ENCODE results near the gene C3orf18.
"Not testable (repeated sequence)": the region's sequence is repeated elsewhere in the genome, so short reads cannot be mapped to it uniquely, and the experiment has no call there.

C3orf18 gene

DNA sequence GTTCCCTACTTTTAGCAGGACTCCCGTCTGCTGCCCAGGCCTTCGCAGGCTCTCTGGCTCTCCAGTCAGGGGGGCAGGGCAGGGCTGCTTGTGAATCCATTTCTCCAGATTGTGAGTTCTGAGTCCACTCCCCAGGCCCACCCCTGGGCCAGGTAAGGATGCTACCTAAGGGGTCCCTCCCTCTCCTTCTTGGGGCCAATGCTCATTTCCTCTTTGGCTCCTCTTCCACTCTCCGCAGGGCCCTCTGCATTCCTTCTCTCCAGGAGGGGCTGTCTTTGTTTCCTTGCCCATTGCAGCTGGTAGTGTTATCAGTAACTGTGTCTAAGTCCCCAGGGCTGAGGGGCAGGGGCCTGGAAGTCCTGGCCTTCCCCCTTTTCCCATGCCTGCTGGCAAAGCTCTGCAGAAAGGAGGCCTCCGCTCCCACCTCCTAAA is 51.1 kb downstream of the C3orf18 start:
- TF ChIP-seq, protein P1, sequence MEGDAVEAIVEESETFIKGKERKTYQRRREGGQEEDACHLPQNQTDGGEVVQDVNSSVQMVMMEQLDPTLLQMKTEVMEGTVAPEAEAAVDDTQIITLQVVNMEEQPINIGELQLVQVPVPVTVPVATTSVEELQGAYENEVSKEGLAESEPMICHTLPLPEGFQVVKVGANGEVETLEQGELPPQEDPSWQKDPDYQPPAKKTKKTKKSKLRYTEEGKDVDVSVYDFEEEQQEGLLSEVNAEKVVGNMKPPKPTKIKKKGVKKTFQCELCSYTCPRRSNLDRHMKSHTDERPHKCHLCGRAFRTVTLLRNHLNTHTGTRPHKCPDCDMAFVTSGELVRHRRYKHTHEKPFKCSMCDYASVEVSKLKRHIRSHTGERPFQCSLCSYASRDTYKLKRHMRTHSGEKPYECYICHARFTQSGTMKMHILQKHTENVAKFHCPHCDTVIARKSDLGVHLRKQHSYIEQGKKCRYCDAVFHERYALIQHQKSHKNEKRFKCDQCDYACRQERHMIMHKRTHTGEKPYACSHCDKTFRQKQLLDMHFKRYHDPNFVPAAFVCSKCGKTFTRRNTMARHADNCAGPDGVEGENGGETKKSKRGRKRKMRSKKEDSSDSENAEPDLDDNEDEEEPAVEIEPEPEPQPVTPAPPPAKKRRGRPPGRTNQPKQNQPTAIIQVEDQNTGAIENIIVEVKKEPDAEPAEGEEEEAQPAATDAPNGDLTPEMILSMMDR (IDR thresholded peaks at IDR 0.05), result no peak
- H3K27me3 ChIP-seq, result peaks cover 51% of the 10 kb centered on the region
- H3K4me3 ChIP-seq (ENCODE audit: low read depth in 1 of 2, low read length in 1 of 2), result no peak overlapping the region
- H3K9me3 ChIP-seq, result no peaks in the 10 kb centered on the region
- no peaks in the 10 kb centered on the region for H3K4me1 ChIP-seq (ENCODE audit: control insufficient read depth in 1 of 2, insufficient read depth in 1 of 2, low read depth in 1 of 2, low read length in 1 of 2)
- H3K27ac ChIP-seq, result no peak overlapping the region
- no peaks in the 10 kb centered on the region for H3K36me3 ChIP-seq

DNA sequence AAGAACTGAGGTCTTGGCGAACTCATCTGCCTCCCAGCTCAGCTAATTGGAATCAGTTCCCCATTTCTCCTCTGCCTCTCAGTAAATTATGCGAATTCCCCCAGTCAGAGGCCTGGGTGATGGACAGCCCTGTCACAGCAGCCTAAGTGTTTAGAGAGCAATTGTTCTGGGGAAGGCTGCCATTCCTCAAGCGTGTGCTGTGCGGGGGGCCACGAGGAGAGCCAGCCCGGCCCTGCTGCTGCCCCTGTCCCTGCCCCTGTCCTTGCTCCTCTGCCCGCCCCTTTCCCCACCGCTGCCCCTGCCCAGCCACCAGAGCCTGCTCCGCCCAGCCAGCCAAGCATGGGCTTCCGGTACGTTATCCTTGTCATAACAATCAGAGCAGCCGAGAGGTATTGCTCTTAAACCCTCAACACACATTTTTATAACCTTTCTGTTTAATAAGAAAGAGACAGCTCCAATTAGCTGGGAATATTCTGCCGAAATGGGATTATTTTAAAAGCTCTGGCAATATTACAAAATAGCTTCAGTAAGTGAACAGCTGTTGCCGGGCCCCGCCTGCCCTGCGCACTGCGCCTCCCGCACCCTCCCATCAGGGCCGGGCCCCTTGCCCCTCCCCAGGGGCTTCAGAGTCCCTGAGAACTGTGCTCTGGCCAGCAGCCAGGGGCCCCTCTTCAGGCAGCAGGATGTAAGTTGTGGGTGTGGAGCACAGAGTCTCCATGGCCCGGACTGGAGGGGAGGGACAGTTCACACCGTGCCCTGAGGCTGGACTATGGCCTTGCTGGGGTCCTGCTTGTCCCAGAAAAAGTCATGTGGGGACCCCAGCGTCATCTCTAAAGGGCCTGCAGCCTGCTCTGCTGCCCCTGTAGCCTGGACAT is 51.7 kb downstream of the C3orf18 start:
- Histone ChIP-seq H3K4me1 (ENCODE audit: control insufficient read depth in 1 of 2, insufficient read depth in 1 of 2, low read depth in 1 of 2, low read length in 1 of 2) (no peaks in the 10 kb centered on the region), H3K36me3 (no peaks in the 10 kb centered on the region), H3K27ac (no peak overlapping the region), H3K4me3 (ENCODE audit: low read depth in 1 of 2, low read length in 1 of 2) (no peak overlapping the region), H3K27me3 (peaks cover 49% of the 10 kb centered on the region), H3K9me3 (no peaks in the 10 kb centered on the region)
- TF ChIP-seq, protein P1 (IDR thresholded peaks at IDR 0.05), result no peak

DNA sequence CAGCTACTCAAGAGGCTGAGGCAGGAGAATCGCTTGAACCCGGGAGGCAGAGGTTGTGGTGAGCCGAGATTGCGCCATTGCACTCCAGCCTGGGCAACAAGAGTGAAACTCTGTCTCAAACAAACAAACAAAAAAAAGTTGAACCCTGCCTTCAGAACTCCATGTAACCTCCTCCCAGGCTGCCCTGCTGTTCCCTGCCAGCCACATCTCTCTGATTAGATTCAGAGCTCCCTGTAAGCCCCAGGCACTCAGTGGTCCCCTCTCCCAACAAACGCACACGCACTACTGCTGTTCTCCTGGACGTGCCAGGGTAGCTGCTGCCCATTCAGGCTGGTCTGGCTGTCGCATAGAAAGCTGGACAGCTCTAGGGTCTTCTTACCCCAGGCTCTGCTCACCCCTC is 54.6 kb downstream of the C3orf18 start:
- H3K9me3 ChIP-seq; H3K36me3 ChIP-seq; H3K27ac ChIP-seq; H3K4me1 ChIP-seq (ENCODE audit: control insufficient read depth in 1 of 2, insufficient read depth in 1 of 2, low read depth in 1 of 2, low read length in 1 of 2); H3K4me3 ChIP-seq (ENCODE audit: low read depth in 1 of 2, low read length in 1 of 2): not testable (repeated sequence)
- H3K27me3 ChIP-seq, result peaks cover 43% of the 10 kb centered on the region

DNA sequence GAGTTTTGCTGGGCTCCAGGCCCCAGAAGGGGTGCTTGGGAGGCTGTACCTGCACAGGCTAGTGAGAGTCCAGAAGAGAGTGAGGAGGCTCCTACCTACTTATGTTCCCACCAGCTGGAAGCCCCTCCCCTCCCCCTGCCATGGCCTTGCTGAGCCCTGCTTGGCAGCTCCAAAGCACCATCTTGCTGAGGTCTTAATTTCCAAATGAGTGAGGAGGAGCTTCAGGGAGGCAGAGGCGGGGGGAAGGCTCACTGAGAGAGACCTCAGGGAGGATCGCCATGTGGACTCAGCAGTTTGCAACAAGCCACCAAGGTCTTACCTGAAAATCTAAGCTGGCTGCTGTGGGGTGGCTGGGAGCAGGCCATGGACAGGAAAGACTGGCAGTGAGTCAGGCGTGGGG is 55.4 kb downstream of the C3orf18 start:
- Histone ChIP-seq H3K27ac (no peak overlapping the region), H3K4me3 (ENCODE audit: low read depth in 1 of 2, low read length in 1 of 2) (no peak overlapping the region), H3K36me3 (no peaks in the 10 kb centered on the region), H3K4me1 (ENCODE audit: control insufficient read depth in 1 of 2, insufficient read depth in 1 of 2, low read depth in 1 of 2, low read length in 1 of 2) (no peaks in the 10 kb centered on the region), H3K27me3 (peaks cover 45% of the 10 kb centered on the region), H3K9me3 (no peaks in the 10 kb centered on the region)
- TF ChIP-seq, protein P1 (IDR thresholded peaks at IDR 0.05), result no peak

DNA sequence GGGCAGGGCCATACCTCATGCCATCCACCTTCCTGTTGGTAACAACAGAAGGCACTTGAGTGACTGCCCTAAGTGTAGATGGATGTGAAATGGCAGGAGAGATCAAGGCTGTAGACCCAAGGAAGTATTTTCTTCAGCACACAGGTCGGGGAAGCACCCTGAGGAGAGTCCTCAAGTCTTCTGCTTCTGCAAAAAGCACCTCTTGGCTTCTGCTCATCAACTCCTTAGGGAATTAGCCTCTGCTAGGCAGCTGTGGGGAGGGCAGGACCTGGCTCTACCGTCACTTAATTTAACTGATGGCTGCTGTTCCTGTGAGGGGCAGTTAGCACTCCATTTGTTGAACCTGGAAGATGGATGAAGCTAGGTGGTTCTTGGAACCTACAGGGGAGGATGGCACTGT is 57.2 kb downstream of the C3orf18 start:
- no peak overlapping the region for H3K4me3 ChIP-seq (ENCODE audit: low read depth in 1 of 2, low read length in 1 of 2)
- H3K27me3 ChIP-seq, result peaks cover 41% of the 10 kb centered on the region
- no peaks in the 10 kb centered on the region for H3K36me3 ChIP-seq
- no peaks in the 10 kb centered on the region for H3K4me1 ChIP-seq (ENCODE audit: control insufficient read depth in 1 of 2, insufficient read depth in 1 of 2, low read depth in 1 of 2, low read length in 1 of 2)
- no peaks in the 10 kb centered on the region for H3K9me3 ChIP-seq
- TF ChIP-seq, protein P1 (IDR thresholded peaks at IDR 0.05), result no peak
- H3K27ac ChIP-seq, result no peak overlapping the region

DNA sequence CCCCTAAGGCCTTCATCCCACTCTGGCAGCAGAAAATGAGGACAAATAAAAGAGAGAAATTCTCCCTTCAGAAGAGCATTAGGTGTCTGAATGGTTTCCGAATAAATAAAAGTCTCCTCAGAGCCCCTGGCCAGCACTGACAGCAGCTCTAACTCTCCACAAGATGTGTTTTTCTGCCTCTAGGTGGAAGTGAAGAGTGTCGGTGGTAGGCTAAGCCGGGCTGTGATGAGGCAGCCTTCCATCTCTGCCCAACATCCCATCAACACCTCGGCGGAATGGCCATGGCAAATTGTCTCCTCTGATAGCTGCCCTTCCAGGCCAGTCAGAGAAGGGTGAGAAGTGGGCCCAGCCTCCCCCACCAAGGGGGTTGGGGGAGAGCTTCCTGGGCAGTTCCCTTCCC is 57.8 kb downstream of the C3orf18 start:
- TF ChIP-seq, protein P1 (IDR thresholded peaks at IDR 0.05), result no peak
- Histone ChIP-seq H3K27me3 (peaks cover 41% of the 10 kb centered on the region), H3K9me3 (no peaks in the 10 kb centered on the region), H3K4me3 (ENCODE audit: low read depth in 1 of 2, low read length in 1 of 2) (no peak overlapping the region), H3K36me3 (no peaks in the 10 kb centered on the region), H3K27ac (no peak overlapping the region), H3K4me1 (ENCODE audit: control insufficient read depth in 1 of 2, insufficient read depth in 1 of 2, low read depth in 1 of 2, low read length in 1 of 2) (no peaks in the 10 kb centered on the region)
